GM12875 (cell line): ENCODE data around the gene SESN3.
A peak's percentile ranks its signal among the peaks of the same experiment; 100 is the strongest.

ENCODE experiments used
- H3K4me3 ChIP-seq: one replicate; pipeline ENCODE4 v1.5.1; 2011; ENCODE audit warnings: low read depth, low read length, control low read depth
- TF ChIP-seq, protein P1 (sequence below): IDR thresholded peaks from 2 replicates; pipeline ENCODE4 v1.5.1; 2011; ENCODE audit warnings: low read depth, mild to moderate bottlenecking, control low read depth, inconsistent platforms, low read length, moderate library complexity, borderline replicate concordance; ENCODE audit not compliant: insufficient read depth

Gene SESN3

DNA sequence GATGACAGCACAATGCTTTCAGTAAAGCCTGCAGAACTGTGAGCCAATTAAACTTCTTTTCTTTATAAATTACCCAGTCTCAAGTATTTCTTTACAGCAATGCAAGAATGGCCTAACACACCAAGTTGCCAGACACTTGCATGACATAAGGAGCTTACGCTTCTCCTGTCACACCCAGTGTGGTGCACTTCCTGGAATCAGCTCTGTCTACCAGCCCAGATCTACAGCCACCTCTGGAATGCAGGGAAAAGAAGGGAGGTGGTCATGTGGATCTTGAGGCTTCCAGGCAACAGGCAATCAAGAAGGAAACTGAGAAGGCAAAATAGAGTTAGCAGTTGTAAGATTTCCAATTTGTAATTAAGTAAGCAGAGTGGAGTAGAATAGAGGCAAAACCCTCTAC is 37.4 kb upstream of the SESN3 start:
- no peak overlapping the region for H3K4me3 ChIP-seq
- TF ChIP-seq, protein P1, sequence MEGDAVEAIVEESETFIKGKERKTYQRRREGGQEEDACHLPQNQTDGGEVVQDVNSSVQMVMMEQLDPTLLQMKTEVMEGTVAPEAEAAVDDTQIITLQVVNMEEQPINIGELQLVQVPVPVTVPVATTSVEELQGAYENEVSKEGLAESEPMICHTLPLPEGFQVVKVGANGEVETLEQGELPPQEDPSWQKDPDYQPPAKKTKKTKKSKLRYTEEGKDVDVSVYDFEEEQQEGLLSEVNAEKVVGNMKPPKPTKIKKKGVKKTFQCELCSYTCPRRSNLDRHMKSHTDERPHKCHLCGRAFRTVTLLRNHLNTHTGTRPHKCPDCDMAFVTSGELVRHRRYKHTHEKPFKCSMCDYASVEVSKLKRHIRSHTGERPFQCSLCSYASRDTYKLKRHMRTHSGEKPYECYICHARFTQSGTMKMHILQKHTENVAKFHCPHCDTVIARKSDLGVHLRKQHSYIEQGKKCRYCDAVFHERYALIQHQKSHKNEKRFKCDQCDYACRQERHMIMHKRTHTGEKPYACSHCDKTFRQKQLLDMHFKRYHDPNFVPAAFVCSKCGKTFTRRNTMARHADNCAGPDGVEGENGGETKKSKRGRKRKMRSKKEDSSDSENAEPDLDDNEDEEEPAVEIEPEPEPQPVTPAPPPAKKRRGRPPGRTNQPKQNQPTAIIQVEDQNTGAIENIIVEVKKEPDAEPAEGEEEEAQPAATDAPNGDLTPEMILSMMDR, result no peak

DNA sequence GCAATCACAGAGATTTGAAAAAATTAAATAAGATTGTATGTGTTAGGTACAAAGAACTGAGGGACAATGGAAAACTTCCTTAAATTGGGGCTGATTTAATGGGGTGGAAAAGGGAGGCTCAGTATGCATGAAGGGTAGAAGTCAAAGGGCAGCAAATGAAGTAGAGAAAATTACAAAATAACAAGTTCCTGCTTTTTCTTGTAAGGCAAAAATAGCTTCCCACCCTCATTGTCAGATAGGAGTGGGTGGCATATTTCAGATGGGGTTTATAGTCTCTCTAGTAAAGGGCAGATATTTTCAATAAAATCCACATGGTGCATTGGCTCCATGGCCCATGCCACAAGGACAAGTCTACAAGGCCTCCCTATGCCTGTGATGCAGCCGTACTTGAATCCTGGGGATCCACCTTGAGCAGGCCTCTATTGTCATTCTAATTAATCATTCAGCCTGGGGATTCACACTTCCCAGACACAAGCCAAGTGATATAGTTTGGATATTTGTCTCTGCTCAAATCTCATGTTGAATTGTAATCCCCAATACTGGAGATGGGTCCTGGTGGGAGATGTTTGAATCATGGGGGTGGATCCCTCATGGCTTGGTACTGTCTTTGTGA is 36.7 kb upstream of the SESN3 start:
- TF ChIP-seq, protein P1, result no peak

DNA sequence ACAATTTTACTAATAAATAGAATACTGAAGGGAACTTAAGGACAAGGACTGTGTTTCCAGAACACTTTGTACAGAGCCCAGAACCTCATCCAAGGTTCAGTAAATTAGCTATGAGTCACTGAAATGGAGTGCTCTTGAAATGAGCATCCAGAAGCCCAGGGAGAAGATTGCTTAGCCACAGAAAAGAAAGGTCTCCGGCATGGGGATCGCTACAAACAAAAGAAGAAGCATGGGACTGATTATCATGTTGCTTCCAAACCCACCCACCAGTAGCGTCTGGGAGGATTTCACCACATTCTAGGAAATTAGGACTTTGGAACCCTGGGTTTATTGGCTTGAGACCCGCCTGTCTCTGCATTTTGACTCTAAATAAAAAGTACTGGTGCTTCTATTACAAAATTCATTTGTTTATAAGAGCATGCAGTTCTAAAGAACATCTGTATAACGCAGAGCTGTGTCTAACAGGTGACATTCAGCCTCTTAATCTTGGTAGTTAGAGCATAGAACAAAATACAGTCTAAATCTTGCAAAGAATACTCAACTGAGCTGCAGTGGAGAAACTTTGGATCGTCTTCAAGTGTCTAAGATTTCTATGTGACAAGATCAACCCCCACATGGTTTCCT is 35.9 kb upstream of the SESN3 start:
- TF ChIP-seq, protein P1, result no peak
- no peak overlapping the region for H3K4me3 ChIP-seq

More for the DNA sequence above, 36.7 kb upstream of the SESN3 start:
- H3K4me3 ChIP-seq, result no peak overlapping the region

DNA sequence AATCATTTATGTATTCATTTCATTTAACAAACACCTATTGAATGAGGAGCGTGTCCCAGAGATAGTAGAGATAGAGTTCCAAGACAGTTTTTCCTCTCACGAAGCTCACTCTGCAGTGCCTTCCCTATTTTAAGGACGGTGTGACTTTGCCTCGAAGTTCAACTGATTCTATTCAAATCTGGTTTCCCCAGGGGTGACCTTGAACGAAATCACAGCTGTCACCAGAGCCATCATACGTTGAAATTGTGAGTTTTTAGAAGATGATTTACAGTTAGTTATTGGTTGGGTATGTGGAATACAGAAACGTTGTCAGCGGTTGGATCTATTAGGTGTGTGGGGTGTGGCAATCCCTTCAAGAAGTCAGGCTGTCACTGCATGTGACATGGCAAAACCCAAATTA is 33.9 kb upstream of the SESN3 start:
- H3K4me3 ChIP-seq, result no peak overlapping the region
- TF ChIP-seq, protein P1, result no peak

DNA sequence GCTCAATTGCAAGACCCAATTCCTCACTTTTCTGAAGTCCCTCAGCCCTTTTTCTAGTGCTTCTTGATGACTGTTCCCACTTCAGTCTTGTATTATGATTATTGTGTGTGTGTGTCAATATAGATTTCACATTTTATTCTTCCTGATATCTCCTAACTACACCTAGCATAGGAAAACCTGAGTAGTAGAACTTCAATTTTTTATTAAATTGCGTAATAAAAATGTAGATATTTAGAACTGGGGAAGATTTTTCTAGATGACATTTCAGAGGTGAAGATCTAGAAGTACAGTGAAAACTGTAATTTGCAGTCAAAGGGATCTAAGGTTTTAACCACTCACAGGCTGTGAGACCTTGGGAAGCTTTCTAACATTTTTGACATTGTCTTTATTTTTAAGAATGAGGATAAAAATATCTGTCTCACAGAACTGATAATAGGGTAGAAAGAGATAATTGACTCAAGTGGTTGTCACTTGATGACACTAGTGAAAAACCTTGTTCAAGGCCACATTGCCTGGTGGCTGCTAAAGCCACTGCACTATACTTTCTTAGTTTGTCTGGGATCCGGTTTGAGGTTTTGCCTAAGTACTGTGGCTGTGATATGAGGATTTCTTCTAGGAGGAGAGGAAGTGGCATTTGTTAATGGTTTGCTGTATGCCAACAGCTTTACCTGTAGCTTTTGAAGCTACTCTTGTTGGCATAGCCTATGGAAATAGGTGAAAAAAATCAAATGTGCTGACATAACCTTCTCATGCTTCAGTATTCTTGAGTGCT is 32.2 kb upstream of the SESN3 start:
- TF ChIP-seq, protein P1, result 0 out of 2 replicates have a peak, but pooled peaks have one; percentile 7
- no peak overlapping the region for H3K4me3 ChIP-seq

DNA sequence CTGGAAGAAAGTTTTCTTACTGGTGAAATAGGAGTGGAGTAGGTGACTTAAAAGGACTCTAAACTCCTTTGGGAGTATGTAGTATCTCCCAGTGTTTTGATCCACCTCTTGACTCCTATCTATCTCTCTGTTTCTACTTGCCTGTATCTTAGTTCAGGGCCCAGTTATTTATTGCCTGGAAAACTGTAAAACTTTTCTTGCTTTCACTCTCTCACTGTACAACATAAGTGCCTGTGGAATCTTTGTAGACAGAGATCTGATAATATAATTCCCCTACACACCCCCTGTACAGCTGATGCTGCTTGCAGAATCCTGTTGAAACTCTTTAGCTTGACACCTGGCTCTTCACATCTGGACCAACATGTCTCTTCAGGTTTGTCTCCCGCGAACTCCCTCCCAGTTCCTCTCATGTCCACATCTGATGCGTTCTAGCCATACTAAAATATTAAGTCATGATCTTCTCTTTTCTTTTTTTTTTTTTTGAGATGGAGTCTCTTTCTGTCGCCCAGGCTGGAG is 26.5 kb upstream of the SESN3 start:
- no peak overlapping the region for H3K4me3 ChIP-seq
- TF ChIP-seq, protein P1, result no peak
